Tibial nerve (tissue), 3 donors: ENCODE measurements around the gene CCL20.

Experiments
- POLR2A ChIP-seq, 2 donors: fragments of 450-650 bp; IDR thresholded peaks; one replicate each; pipeline ENCODE4 v1.6.1; 2017; ENCODE audit warnings: antibody characterized with exemption in 2 of 2, mild to moderate bottlenecking in 2 of 2, moderate library complexity in 2 of 2
- TF ChIP-seq, protein P1 (sequence below), 5 experiments: fragments of 200-600 bp in 3 of 5; fragments of 450-650 bp in 2 of 5; sonication (generic) in 3 of 5; IDR thresholded peaks; one replicate each; pipeline ENCODE4 v1.5.1; 2016 to 2019; ENCODE audit warnings: antibody characterized with exemption in 5 of 5, mild to moderate bottlenecking in 3 of 5, moderate library complexity in 2 of 5

DNA sequence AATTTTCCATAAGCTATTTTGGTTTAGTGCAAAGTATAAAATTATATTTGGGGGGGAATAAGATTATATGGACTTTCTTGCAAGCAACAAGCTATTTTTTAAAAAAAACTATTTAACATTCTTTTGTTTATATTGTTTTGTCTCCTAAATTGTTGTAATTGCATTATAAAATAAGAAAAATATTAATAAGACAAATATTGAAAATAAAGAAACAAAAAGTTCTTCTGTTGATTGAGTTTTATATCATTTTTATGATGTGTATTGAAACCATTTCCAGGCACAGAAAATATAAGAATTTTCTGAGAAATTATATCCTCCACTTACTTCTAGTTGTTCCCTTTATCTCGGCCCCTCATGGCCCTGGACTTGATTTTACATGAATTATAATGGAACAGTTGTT, 3.7 kb downstream of the CCL20 start:
- TF ChIP-seq, protein P1, sequence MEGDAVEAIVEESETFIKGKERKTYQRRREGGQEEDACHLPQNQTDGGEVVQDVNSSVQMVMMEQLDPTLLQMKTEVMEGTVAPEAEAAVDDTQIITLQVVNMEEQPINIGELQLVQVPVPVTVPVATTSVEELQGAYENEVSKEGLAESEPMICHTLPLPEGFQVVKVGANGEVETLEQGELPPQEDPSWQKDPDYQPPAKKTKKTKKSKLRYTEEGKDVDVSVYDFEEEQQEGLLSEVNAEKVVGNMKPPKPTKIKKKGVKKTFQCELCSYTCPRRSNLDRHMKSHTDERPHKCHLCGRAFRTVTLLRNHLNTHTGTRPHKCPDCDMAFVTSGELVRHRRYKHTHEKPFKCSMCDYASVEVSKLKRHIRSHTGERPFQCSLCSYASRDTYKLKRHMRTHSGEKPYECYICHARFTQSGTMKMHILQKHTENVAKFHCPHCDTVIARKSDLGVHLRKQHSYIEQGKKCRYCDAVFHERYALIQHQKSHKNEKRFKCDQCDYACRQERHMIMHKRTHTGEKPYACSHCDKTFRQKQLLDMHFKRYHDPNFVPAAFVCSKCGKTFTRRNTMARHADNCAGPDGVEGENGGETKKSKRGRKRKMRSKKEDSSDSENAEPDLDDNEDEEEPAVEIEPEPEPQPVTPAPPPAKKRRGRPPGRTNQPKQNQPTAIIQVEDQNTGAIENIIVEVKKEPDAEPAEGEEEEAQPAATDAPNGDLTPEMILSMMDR (IDR thresholded peaks at IDR 0.05) = no peak
- no peak for TF ChIP-seq POLR2A (IDR thresholded peaks at IDR 0.05)
